Muscle layer of duodenum (tissue), 2 donors: ENCODE results near the gene STK32C.

Experiments used
- H3K27ac ChIP-seq: one replicate; pipeline ENCODE4 v1.7.0; 2013; ENCODE audit warnings: mild to moderate bottlenecking, low read length
- H3K27me3 ChIP-seq: one replicate; pipeline ENCODE4 v1.7.0; 2013; ENCODE audit warnings: low read depth, mild to moderate bottlenecking, control low read depth, low read length
- H3K36me3 ChIP-seq, 2 donors: one replicate each; pipeline ENCODE4 v1.7.0; 2013; ENCODE audit warnings: low read length in 2 of 2, control low read depth in 1 of 2, mild to moderate bottlenecking in 1 of 2; ENCODE audit not compliant: insufficient read depth in 2 of 2, control insufficient read depth in 1 of 2
- H3K4me1 ChIP-seq, 2 donors: one replicate each; pipeline ENCODE4 v1.7.0; 2013; ENCODE audit warnings: low read length in 2 of 2, mild to moderate bottlenecking in 2 of 2, control low read depth in 1 of 2, moderate library complexity in 1 of 2; ENCODE audit not compliant: insufficient read depth in 2 of 2, control insufficient read depth in 1 of 2
- H3K4me3 ChIP-seq, 2 donors: one replicate each; pipeline ENCODE4 v1.7.0; 2013; ENCODE audit warnings: low read length in 2 of 2, low read depth in 1 of 2, mild to moderate bottlenecking in 1 of 2
- H3K9me3 ChIP-seq, 2 donors: one replicate each; pipeline ENCODE4 v1.7.0; 2013; ENCODE audit warnings: low read length in 2 of 2, control low read depth in 1 of 2, mild to moderate bottlenecking in 1 of 2; ENCODE audit not compliant: control insufficient read depth in 1 of 2
- donor health status: healthy.

The STK32C gene

GRCh38 chr10:132182591-132182990 lies 125.2 kb downstream of the STK32C start:
- Histone ChIP-seq H3K9me3 (no peaks in the 10 kb centered on the region), H3K4me1 (peaks cover 0 to 20% of the 10 kb centered on the region in 2 donors), H3K4me3 (no peak overlapping the region), H3K36me3 (no peaks in the 10 kb centered on the region), H3K27me3 (peaks cover 11% of the 10 kb centered on the region), H3K27ac (no peak overlapping the region)

- H3K4me1 ChIP-seq, result peaks cover 0 to 13% of the 10 kb centered on the region in 2 donors
- no peaks in the 10 kb centered on the region for H3K9me3 ChIP-seq
- peaks cover 14% of the 10 kb centered on the region for H3K27me3 ChIP-seq
- H3K36me3 ChIP-seq, result no peaks in the 10 kb centered on the region
- no peak overlapping the region for H3K4me3 ChIP-seq
- no peak overlapping the region for H3K27ac ChIP-seq
Observed at GRCh38 chr10:132181691-132182425, 125.9 kb downstream of the STK32C start.

- Histone ChIP-seq H3K4me3 (no peak overlapping the region), H3K4me1 (peaks cover 0 to 10% of the 10 kb centered on the region in 2 donors), H3K36me3 (no peaks in the 10 kb centered on the region), H3K27ac (no peak overlapping the region), H3K27me3 (peaks cover 14% of the 10 kb centered on the region), H3K9me3 (no peaks in the 10 kb centered on the region)
Observed at GRCh38 chr10:132180736-132181135, 127.0 kb downstream of the STK32C start.

- no peaks in the 10 kb centered on the region for H3K9me3 ChIP-seq
- no peak overlapping the region for H3K27ac ChIP-seq
- H3K36me3 ChIP-seq, result no peaks in the 10 kb centered on the region
- H3K4me3 ChIP-seq, result no peak overlapping the region
- H3K4me1 ChIP-seq, result peaks cover 0 to 5% of the 10 kb centered on the region in 2 donors
- peaks cover 8% of the 10 kb centered on the region for H3K27me3 ChIP-seq
Observed at GRCh38 chr10:132179551-132180392, 128.0 kb downstream of the STK32C start.

GRCh38 chr10:132178672-132179545 lies 128.8 kb downstream of the STK32C start:
- Histone ChIP-seq H3K36me3 (no peaks in the 10 kb centered on the region), H3K27ac (no peak overlapping the region), H3K27me3 (peaks cover 7% of the 10 kb centered on the region)

GRCh38 chr10:132178046-132178445 lies 129.7 kb downstream of the STK32C start:
- Histone ChIP-seq H3K27me3 (peaks cover 7% of the 10 kb centered on the region), H3K9me3 (no peaks in the 10 kb centered on the region)

More at GRCh38 chr10:132178672-132179545, 128.8 kb downstream of the STK32C start:
- H3K4me1 ChIP-seq, result peaks cover 0 to 5% of the 10 kb centered on the region in 2 donors
- no peak overlapping the region for H3K4me3 ChIP-seq
- no peaks in the 10 kb centered on the region for H3K9me3 ChIP-seq

GRCh38 chr10:132176623-132177500 lies 130.9 kb downstream of the STK32C start:
- Histone ChIP-seq H3K27me3 (peaks cover 7% of the 10 kb centered on the region), H3K4me1 (peaks cover 0 to 5% of the 10 kb centered on the region in 2 donors), H3K36me3 (no peaks in the 10 kb centered on the region), H3K9me3 (no peaks in the 10 kb centered on the region), H3K27ac (no peak overlapping the region), H3K4me3 (no peak overlapping the region)

More at GRCh38 chr10:132178046-132178445, 129.7 kb downstream of the STK32C start:
- Histone ChIP-seq H3K36me3 (no peaks in the 10 kb centered on the region), H3K4me1 (peaks cover 0 to 5% of the 10 kb centered on the region in 2 donors), H3K27ac (no peak overlapping the region), H3K4me3 (no peak overlapping the region)

GRCh38 chr10:132175907-132176581 lies 131.7 kb downstream of the STK32C start:
- H3K4me1 ChIP-seq, result peaks cover 0 to 5% of the 10 kb centered on the region in 2 donors
- no peaks in the 10 kb centered on the region for H3K36me3 ChIP-seq
- no peaks in the 10 kb centered on the region for H3K9me3 ChIP-seq
- H3K27ac ChIP-seq, result no peak overlapping the region
- no peak overlapping the region for H3K4me3 ChIP-seq
- peaks cover 7% of the 10 kb centered on the region for H3K27me3 ChIP-seq

- H3K36me3 ChIP-seq, result peaks cover 0 to 4% of the 10 kb centered on the region in 2 donors
- H3K9me3 ChIP-seq, result no peaks in the 10 kb centered on the region
- no peak overlapping the region for H3K27ac ChIP-seq
- no peak overlapping the region for H3K4me3 ChIP-seq
- H3K27me3 ChIP-seq, result peaks cover 7% of the 10 kb centered on the region
- peaks cover 0 to 5% of the 10 kb centered on the region in 2 donors for H3K4me1 ChIP-seq
Observed at GRCh38 chr10:132175408-132175807, 132.3 kb downstream of the STK32C start.

- H3K27me3 ChIP-seq, result peaks cover 7% of the 10 kb centered on the region
- peaks cover 0 to 7% of the 10 kb centered on the region in 2 donors for H3K36me3 ChIP-seq
- peaks cover 0 to 5% of the 10 kb centered on the region in 2 donors for H3K4me1 ChIP-seq
- H3K4me3 ChIP-seq, result no peak overlapping the region
- no peaks in the 10 kb centered on the region for H3K9me3 ChIP-seq
- no peak overlapping the region for H3K27ac ChIP-seq
Observed at GRCh38 chr10:132174237-132174636, 133.5 kb downstream of the STK32C start.
